Gastroesophageal sphincter (tissue), 4 donors: ENCODE measurements around the gene KLK4. TPM values are rescaled to one million over a fixed set of nuclear protein-coding genes. Genes with fewer than 3 reads are reported as not detected.

Experiments
- ATAC-seq: fragments of 150-250 bp; one replicate; pipeline ENCODE4 v1.9.1; 2016; ENCODE audit warnings: mild to moderate bottlenecking, moderate library complexity
- H3K27ac ChIP-seq, 4 donors: fragments of 200-600 bp; sonication (generic) in 3 of 4; 1 replicate in 3 of 4; 2 replicates in 1 of 4; pipeline ENCODE4 v1.5.1; 2016 to 2019
- H3K27me3 ChIP-seq: fragments of 200-600 bp; sonication (generic); one replicate; pipeline ENCODE4 v1.5.1; 2019
- H3K36me3 ChIP-seq, 2 donors: fragments of 200-600 bp; sonication (generic); one replicate each; pipeline ENCODE4 v1.5.1; 2019; ENCODE audit warnings: control low read depth in 1 of 2
- H3K4me1 ChIP-seq, 3 donors: fragments of 200-600 bp; sonication (generic); 1 replicate in 2 of 3; 2 replicates in 1 of 3; pipeline ENCODE4 v1.5.1; 2016 to 2019; ENCODE audit warnings: control low read depth in 2 of 3
- H3K4me3 ChIP-seq, 2 donors: fragments of 200-600 bp; sonication (generic); one replicate each; pipeline ENCODE4 v1.5.1; 2019; ENCODE audit warnings: mild to moderate bottlenecking in 1 of 2, moderate library complexity in 1 of 2
- H3K9me3 ChIP-seq, 3 donors: fragments of 200-600 bp; sonication (generic); one replicate each; pipeline ENCODE4 v1.5.1; 2017 to 2019; ENCODE audit warnings: control low read depth in 2 of 3
- EP300 ChIP-seq: sonication (generic); formaldehyde crosslinking; IDR thresholded peaks from one replicate; pipeline ENCODE4 v1.6.1; 2017; ENCODE audit warnings: antibody characterized with exemption, mild to moderate bottlenecking
- POLR2A ChIP-seq, 2 donors: fragments of 450-650 bp; IDR thresholded peaks; one replicate each; pipeline ENCODE4 v1.6.1; 2017; ENCODE audit warnings: antibody characterized with exemption in 2 of 2, mild to moderate bottlenecking in 2 of 2, moderate library complexity in 1 of 2
- POLR2AphosphoS5 ChIP-seq: sonication (generic); formaldehyde crosslinking; IDR thresholded peaks from one replicate; pipeline ENCODE4 v1.6.1; 2017; ENCODE audit warnings: antibody characterized with exemption
- WGBS, 2 donors: methylation state at CpG; one replicate each; pipeline ENCODE4 v1.1.5; 2018; ENCODE audit warnings: low coverage in 1 of 2; 5-methylcytosine and 5-hydroxymethylcytosine counted together
- total RNA-seq, 4 donors: library from RNA; depleted of rRNA; stranded (reverse); fragments of >200 nt; gene quantifications; one replicate each; pipeline ENCODE4 v1.1.0, GENCODE V29; 2016
- TF ChIP-seq, protein P1 (sequence below), 4 experiments: fragments of 200-600 bp in 2 of 4; fragments of 450-650 bp in 2 of 4; sonication (generic) in 1 of 4; IDR thresholded peaks; one replicate each; pipeline ENCODE4 v1.5.1; 2017 to 2019; ENCODE audit warnings: antibody characterized with exemption in 4 of 4, mild to moderate bottlenecking in 2 of 4, moderate library complexity in 2 of 4

The KLK4 gene
- total RNA-seq, 4 donors from 2014 or later = not detected

GRCh38 chr19:50893047-50893736, 18.0 kb downstream of the KLK4 start:
- no peak overlapping the region for H3K4me3 ChIP-seq
- no peaks in the 10 kb centered on the region for H3K9me3 ChIP-seq
- no peak for TF ChIP-seq POLR2A (IDR thresholded peaks at IDR 0.05)
- TF ChIP-seq, protein P1, sequence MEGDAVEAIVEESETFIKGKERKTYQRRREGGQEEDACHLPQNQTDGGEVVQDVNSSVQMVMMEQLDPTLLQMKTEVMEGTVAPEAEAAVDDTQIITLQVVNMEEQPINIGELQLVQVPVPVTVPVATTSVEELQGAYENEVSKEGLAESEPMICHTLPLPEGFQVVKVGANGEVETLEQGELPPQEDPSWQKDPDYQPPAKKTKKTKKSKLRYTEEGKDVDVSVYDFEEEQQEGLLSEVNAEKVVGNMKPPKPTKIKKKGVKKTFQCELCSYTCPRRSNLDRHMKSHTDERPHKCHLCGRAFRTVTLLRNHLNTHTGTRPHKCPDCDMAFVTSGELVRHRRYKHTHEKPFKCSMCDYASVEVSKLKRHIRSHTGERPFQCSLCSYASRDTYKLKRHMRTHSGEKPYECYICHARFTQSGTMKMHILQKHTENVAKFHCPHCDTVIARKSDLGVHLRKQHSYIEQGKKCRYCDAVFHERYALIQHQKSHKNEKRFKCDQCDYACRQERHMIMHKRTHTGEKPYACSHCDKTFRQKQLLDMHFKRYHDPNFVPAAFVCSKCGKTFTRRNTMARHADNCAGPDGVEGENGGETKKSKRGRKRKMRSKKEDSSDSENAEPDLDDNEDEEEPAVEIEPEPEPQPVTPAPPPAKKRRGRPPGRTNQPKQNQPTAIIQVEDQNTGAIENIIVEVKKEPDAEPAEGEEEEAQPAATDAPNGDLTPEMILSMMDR (IDR thresholded peaks at IDR 0.05) = no peak
- no peak for TF ChIP-seq EP300
- no peak for TF ChIP-seq POLR2AphosphoS5
- H3K4me1 ChIP-seq = no peaks in the 10 kb centered on the region
- no peak overlapping the region for H3K27ac ChIP-seq
- no peak for ATAC-seq
- peaks cover 76% of the 10 kb centered on the region for H3K27me3 ChIP-seq
- no peaks in the 10 kb centered on the region for H3K36me3 ChIP-seq
- 91 to 100% methylated on average over 2 to 10 of the region's 18 CpGs for WGBS, 2 donors

DNA sequence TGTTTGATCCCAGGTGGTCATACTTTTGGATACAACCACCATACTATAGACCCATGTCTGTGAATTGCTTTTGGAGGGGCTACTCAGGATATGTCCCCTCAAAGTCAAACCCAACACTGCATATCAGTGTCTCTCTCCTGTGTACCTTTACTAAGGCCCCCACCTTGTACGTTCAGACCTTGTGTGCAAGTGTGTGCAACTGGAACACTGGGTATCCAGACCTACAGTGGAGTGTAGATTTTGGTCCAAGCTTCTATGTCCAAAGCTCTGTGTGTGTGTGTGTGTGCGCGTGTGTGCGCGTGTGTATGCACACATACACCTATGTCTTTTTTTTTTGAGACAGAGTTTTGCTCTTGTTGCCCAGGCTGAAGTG, 20.0 kb downstream of the KLK4 start:
- H3K27me3 ChIP-seq = peaks cover 67% of the 10 kb centered on the region
- WGBS, 2 donors = 84% methylated on average over 5 of the region's 5 CpGs; no CpG with 5 or more reads in 1 of the 2 donors
- no peaks in the 10 kb centered on the region for H3K9me3 ChIP-seq
- H3K27ac ChIP-seq = no peak overlapping the region
- no peaks in the 10 kb centered on the region for H3K4me1 ChIP-seq
- TF ChIP-seq POLR2A (IDR thresholded peaks at IDR 0.05) (no peak), POLR2AphosphoS5 (no peak), EP300 (no peak)
- TF ChIP-seq, protein P1 (IDR thresholded peaks at IDR 0.05) = no peak
- H3K4me3 ChIP-seq = no peak overlapping the region
- ATAC-seq = no peak
- H3K36me3 ChIP-seq = no peaks in the 10 kb centered on the region

GRCh38 chr19:50890422-50891252, 20.6 kb downstream of the KLK4 start:
- TF ChIP-seq, protein P1 (IDR thresholded peaks at IDR 0.05) = no peak
- TF ChIP-seq EP300 (no peak), POLR2A (IDR thresholded peaks at IDR 0.05) (no peak), POLR2AphosphoS5 (no peak)
- H3K4me3 ChIP-seq = no peak overlapping the region
- 15 to 56% methylated on average over 3 to 4 of the region's 5 CpGs for WGBS, 2 donors
- H3K36me3 ChIP-seq = no peaks in the 10 kb centered on the region
- ATAC-seq = no peak
- H3K27ac ChIP-seq = no peak overlapping the region
- H3K4me1 ChIP-seq = no peaks in the 10 kb centered on the region
- peaks cover 67% of the 10 kb centered on the region for H3K27me3 ChIP-seq
- H3K9me3 ChIP-seq = no peaks in the 10 kb centered on the region

GRCh38 chr19:50889638-50890037, 21.6 kb downstream of the KLK4 start:
- Histone ChIP-seq H3K4me1 (no peaks in the 10 kb centered on the region), H3K27me3 (peaks cover 63% of the 10 kb centered on the region), H3K36me3 (no peaks in the 10 kb centered on the region), H3K4me3 (no peak overlapping the region), H3K9me3 (no peaks in the 10 kb centered on the region), H3K27ac (no peak overlapping the region)
- ATAC-seq = no peak
- TF ChIP-seq POLR2A (IDR thresholded peaks at IDR 0.05) = no peak
- TF ChIP-seq, protein P1 (IDR thresholded peaks at IDR 0.05) = no peak
- no peak for TF ChIP-seq POLR2AphosphoS5
- TF ChIP-seq EP300 = no peak
- WGBS, 2 donors = 37 to 51% methylated on average over 3 of the region's 3 CpGs

GRCh38 chr19:50882188-50882587, 29.0 kb downstream of the KLK4 start:
- Histone ChIP-seq H3K4me3 (no peak overlapping the region), H3K27me3 (peaks cover 56% of the 10 kb centered on the region), H3K27ac (no peak overlapping the region), H3K9me3 (no peaks in the 10 kb centered on the region), H3K4me1 (no peaks in the 10 kb centered on the region), H3K36me3 (no peaks in the 10 kb centered on the region)
- WGBS, 2 donors = 100% methylated on average over 1 of the region's 3 CpGs
- no peak for ATAC-seq
- TF ChIP-seq POLR2AphosphoS5 = no peak
- no peak for TF ChIP-seq POLR2A (IDR thresholded peaks at IDR 0.05)
- TF ChIP-seq, protein P1 (IDR thresholded peaks at IDR 0.05) = no peak
- TF ChIP-seq EP300 = no peak
